ENCODE results near the gene STK25.
"Not testable (repeated sequence)": the region's sequence is repeated elsewhere in the genome, so short reads cannot be mapped to it uniquely, and the experiment has no call there.

GRCh38 chr2:241506317-241506716 lies 2.1 kb downstream of the STK25 start:
- not testable (repeated sequence) for TF ChIP-seq CTCF (IDR thresholded peaks at IDR 0.05; ENCODE audit: insufficient read depth, low read depth, low read length); EZH2 (IDR thresholded peaks at IDR 0.05; ENCODE audit: insufficient read depth, low read length)
